HepG2 (cell line): ENCODE data around the gene RABL6. TPM values are rescaled to one million over a fixed set of nuclear protein-coding genes. Genes with fewer than 3 reads are reported as not detected.

ENCODE experiments used
- ATF7-NPFF ChIP-seq: sonication (generic); formaldehyde crosslinking; IDR thresholded peaks from 2 replicates; pipeline ENCODE4 v1.8.1; 2023; ENCODE audit warnings: mild to moderate bottlenecking, low read depth, missing genetic modification reagents, moderate library complexity
- EZH2 ChIP-seq: conservative IDR thresholded peaks from 2 replicates; pipeline ENCODE4 v1.6.1; 2012; ENCODE audit warnings: mild to moderate bottlenecking, low read depth, low read length, moderate library complexity
- KAT8 ChIP-seq: IDR thresholded peaks from 2 replicates; pipeline ENCODE4 v1.6.1; 2016; ENCODE audit warnings: missing genetic modification reagents, missing compliant biosample characterization
- ZBTB20 ChIP-seq: sonication (generic); formaldehyde crosslinking; IDR thresholded peaks from 2 replicates; pipeline ENCODE4 v1.8.1; 2023; ENCODE audit warnings: missing genetic modification reagents, low read depth, mild to moderate bottlenecking, borderline replicate concordance
- ZNF20 ChIP-seq: sonication (generic); formaldehyde crosslinking; IDR thresholded peaks from 2 replicates; pipeline ENCODE4 v1.4.0; 2020; ENCODE audit warnings: mild to moderate bottlenecking, moderate library complexity, missing genetic modification reagents
- ZNF432 ChIP-seq: sonication (generic); formaldehyde crosslinking; IDR thresholded peaks from 2 replicates; pipeline ENCODE4 v1.5.0; 2020; ENCODE audit warnings: missing genetic modification reagents, mild to moderate bottlenecking, borderline replicate concordance
- ZSCAN31 ChIP-seq: sonication (generic); formaldehyde crosslinking; IDR thresholded peaks from 2 replicates; pipeline ENCODE4 v1.5.0; 2020; ENCODE audit warnings: low read depth, mild to moderate bottlenecking, missing genetic modification reagents
- polyA plus RNA-seq, 8 experiments: library from polyadenylated mRNA; depleted of rRNA in 3 of 8; stranded (reverse) in 7 of 8; unstranded in 1 of 8; fragments of >200 nt; fragmentation: Illumina TruSeq in 4 of 8; extraction: Trizol in 4 of 8; gene quantifications; 2 replicates each; pipeline versions ENCODE4 v1.2.1 to v1.2.3, GENCODE V29; 2011 to 2016; ENCODE audit warnings: low read depth in 4 of 8, missing spikeins in 1 of 8, mixed read lengths in 1 of 8; ENCODE audit not compliant: insufficient read depth in 1 of 8
- total RNA-seq, 5 experiments: library from RNA; depleted of rRNA; stranded (reverse); fragments of >200 nt; fragmentation: Illumina TruSeq; extraction: Trizol; gene quantifications; 2 replicates each; pipeline ENCODE4 v1.2.3, GENCODE V29; 2016; ENCODE audit warnings: low read depth in 1 of 5
- TF ChIP-seq, protein P1 (sequence below): sonication (generic); formaldehyde crosslinking; IDR thresholded peaks from 2 replicates; pipeline ENCODE4 v1.4.0; 2020; ENCODE audit warnings: mild to moderate bottlenecking, missing genetic modification reagents
- TF ChIP-seq, protein P2 (sequence below): sonication (generic); formaldehyde crosslinking; IDR thresholded peaks from 2 replicates; pipeline ENCODE4 v1.8.0; 2023; ENCODE audit warnings: mild to moderate bottlenecking, missing genetic modification reagents
- TF ChIP-seq, protein P3 (sequence below): sonication (generic); formaldehyde crosslinking; IDR thresholded peaks from 2 replicates; pipeline ENCODE4 v1.4.0; 2020; ENCODE audit warnings: mild to moderate bottlenecking, missing genetic modification reagents, borderline replicate concordance
- TF ChIP-seq, protein P4 (sequence below): sonication (generic); formaldehyde crosslinking; conservative IDR thresholded peaks from 2 replicates; pipeline ENCODE4 v1.4.0; 2020; ENCODE audit warnings: mild to moderate bottlenecking, missing genetic modification reagents, moderate library complexity
- TF ChIP-seq, protein P5 (sequence below): sonication (generic); formaldehyde crosslinking; IDR thresholded peaks from 2 replicates; pipeline ENCODE4 v1.9.0; 2021; ENCODE audit warnings: missing genetic modification reagents, borderline replicate concordance

RABL6 gene
- total and polyA plus RNA-seq, 2 of the 13 experiments (the other 11 are each of a cell fraction or from before 2014, with no cell fraction given) = 81.5 to 125 TPM

DNA sequence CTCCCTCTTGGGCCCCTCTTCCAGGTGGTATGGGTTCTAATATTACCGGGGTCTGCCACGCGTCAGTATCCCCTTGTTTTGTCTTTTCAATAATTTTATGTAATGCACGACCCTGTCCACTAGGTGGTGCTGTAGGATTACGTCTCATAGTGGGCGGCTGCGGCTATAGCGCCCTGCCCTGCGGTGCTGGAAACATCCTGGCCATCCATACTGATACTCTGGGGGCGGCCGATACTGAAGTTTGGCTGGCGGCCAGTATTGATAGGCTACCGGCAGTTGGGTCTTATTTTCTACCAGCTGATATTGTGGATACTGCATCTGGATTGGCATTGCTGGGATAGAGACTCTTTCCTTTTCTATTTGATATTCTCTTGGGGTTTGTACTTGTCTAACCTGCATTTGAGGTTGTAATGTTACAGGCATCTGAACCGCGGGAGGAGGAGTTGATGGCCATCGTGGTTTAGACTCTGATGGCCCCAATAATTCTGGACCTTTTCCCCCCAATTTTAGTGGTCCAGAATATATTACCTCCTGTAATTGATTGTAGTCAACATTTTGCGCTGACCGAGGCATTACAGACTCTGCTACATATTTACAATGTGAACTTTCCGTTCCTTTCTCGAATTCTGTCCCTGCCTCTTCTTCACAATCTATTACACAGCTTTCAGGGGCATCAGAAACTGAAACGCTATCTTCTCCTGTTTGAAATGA is 19.9 kb upstream of the RABL6 start (continued):
- TF ChIP-seq, protein P1, sequence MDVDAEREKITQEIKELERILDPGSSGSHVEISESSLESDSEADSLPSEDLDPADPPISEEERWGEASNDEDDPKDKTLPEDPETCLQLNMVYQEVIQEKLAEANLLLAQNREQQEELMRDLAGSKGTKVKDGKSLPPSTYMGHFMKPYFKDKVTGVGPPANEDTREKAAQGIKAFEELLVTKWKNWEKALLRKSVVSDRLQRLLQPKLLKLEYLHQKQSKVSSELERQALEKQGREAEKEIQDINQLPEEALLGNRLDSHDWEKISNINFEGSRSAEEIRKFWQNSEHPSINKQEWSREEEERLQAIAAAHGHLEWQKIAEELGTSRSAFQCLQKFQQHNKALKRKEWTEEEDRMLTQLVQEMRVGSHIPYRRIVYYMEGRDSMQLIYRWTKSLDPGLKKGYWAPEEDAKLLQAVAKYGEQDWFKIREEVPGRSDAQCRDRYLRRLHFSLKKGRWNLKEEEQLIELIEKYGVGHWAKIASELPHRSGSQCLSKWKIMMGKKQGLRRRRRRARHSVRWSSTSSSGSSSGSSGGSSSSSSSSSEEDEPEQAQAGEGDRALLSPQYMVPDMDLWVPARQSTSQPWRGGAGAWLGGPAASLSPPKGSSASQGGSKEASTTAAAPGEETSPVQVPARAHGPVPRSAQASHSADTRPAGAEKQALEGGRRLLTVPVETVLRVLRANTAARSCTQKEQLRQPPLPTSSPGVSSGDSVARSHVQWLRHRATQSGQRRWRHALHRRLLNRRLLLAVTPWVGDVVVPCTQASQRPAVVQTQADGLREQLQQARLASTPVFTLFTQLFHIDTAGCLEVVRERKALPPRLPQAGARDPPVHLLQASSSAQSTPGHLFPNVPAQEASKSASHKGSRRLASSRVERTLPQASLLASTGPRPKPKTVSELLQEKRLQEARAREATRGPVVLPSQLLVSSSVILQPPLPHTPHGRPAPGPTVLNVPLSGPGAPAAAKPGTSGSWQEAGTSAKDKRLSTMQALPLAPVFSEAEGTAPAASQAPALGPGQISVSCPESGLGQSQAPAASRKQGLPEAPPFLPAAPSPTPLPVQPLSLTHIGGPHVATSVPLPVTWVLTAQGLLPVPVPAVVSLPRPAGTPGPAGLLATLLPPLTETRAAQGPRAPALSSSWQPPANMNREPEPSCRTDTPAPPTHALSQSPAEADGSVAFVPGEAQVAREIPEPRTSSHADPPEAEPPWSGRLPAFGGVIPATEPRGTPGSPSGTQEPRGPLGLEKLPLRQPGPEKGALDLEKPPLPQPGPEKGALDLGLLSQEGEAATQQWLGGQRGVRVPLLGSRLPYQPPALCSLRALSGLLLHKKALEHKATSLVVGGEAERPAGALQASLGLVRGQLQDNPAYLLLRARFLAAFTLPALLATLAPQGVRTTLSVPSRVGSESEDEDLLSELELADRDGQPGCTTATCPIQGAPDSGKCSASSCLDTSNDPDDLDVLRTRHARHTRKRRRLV (CRISPR knock-in tag) = no peak
- TF ChIP-seq EZH2 = no peak
- TF ChIP-seq, protein P2, sequence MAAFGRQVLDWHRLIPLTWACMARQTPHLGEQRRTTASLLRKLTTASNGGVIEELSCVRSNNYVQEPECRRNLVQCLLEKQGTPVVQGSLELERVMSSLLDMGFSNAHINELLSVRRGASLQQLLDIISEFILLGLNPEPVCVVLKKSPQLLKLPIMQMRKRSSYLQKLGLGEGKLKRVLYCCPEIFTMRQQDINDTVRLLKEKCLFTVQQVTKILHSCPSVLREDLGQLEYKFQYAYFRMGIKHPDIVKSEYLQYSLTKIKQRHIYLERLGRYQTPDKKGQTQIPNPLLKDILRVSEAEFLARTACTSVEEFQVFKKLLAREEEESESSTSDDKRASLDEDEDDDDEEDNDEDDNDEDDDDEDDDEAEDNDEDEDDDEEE (CRISPR knock-in tag) = no peak
- 0 out of 2 replicates have a peak, but pooled peaks have one; percentile 35 for TF ChIP-seq ZNF20
- TF ChIP-seq KAT8 = no peak
- peak; percentile 77; the same call in 1 of the 2 replicates for TF ChIP-seq ZBTB20
- peak; percentile 67; the same call in 1 of the 2 replicates for TF ChIP-seq ZSCAN31 (CRISPR knock-in tag)
- TF ChIP-seq, protein P3, sequence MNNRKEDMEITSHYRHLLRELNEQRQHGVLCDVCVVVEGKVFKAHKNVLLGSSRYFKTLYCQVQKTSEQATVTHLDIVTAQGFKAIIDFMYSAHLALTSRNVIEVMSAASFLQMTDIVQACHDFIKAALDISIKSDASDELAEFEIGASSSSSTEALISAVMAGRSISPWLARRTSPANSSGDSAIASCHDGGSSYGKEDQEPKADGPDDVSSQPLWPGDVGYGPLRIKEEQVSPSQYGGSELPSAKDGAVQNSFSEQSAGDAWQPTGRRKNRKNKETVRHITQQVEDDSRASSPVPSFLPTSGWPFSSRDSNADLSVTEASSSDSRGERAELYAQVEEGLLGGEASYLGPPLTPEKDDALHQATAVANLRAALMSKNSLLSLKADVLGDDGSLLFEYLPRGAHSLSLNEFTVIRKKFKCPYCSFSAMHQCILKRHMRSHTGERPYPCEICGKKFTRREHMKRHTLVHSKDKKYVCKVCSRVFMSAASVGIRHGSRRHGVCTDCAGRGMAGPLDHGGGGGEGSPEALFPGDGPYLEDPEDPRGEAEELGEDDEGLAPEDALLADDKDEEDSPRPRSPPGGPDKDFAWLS (CRISPR knock-in tag) = no peak
- TF ChIP-seq ATF7-NPFF = no peak
- TF ChIP-seq, protein P4, sequence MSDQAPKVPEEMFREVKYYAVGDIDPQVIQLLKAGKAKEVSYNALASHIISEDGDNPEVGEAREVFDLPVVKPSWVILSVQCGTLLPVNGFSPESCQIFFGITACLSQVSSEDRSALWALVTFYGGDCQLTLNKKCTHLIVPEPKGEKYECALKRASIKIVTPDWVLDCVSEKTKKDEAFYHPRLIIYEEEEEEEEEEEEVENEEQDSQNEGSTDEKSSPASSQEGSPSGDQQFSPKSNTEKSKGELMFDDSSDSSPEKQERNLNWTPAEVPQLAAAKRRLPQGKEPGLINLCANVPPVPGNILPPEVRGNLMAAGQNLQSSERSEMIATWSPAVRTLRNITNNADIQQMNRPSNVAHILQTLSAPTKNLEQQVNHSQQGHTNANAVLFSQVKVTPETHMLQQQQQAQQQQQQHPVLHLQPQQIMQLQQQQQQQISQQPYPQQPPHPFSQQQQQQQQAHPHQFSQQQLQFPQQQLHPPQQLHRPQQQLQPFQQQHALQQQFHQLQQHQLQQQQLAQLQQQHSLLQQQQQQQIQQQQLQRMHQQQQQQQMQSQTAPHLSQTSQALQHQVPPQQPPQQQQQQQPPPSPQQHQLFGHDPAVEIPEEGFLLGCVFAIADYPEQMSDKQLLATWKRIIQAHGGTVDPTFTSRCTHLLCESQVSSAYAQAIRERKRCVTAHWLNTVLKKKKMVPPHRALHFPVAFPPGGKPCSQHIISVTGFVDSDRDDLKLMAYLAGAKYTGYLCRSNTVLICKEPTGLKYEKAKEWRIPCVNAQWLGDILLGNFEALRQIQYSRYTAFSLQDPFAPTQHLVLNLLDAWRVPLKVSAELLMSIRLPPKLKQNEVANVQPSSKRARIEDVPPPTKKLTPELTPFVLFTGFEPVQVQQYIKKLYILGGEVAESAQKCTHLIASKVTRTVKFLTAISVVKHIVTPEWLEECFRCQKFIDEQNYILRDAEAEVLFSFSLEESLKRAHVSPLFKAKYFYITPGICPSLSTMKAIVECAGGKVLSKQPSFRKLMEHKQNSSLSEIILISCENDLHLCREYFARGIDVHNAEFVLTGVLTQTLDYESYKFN = peak; percentile 54
- no peak for TF ChIP-seq ZNF432
- TF ChIP-seq, protein P5, sequence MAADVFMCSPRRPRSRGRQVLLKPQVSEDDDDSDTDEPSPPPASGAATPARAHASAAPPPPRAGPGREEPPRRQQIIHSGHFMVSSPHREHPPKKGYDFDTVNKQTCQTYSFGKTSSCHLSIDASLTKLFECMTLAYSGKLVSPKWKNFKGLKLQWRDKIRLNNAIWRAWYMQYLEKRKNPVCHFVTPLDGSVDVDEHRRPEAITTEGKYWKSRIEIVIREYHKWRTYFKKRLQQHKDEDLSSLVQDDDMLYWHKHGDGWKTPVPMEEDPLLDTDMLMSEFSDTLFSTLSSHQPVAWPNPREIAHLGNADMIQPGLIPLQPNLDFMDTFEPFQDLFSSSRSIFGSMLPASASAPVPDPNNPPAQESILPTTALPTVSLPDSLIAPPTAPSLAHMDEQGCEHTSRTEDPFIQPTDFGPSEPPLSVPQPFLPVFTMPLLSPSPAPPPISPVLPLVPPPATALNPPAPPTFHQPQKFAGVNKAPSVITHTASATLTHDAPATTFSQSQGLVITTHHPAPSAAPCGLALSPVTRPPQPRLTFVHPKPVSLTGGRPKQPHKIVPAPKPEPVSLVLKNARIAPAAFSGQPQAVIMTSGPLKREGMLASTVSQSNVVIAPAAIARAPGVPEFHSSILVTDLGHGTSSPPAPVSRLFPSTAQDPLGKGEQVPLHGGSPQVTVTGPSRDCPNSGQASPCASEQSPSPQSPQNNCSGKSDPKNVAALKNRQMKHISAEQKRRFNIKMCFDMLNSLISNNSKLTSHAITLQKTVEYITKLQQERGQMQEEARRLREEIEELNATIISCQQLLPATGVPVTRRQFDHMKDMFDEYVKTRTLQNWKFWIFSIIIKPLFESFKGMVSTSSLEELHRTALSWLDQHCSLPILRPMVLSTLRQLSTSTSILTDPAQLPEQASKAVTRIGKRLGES (CRISPR knock-in tag) = no peak
